SHP77 treated with DMSO at 0.1 percent for 48 hours (cell line): ENCODE results near the gene MYO18A.

Experiments
- DNase-seq: peaks from one replicate; lab custom pipeline; 2025; lab: John Stamatoyannopoulos, UW

MYO18A gene

DNA sequence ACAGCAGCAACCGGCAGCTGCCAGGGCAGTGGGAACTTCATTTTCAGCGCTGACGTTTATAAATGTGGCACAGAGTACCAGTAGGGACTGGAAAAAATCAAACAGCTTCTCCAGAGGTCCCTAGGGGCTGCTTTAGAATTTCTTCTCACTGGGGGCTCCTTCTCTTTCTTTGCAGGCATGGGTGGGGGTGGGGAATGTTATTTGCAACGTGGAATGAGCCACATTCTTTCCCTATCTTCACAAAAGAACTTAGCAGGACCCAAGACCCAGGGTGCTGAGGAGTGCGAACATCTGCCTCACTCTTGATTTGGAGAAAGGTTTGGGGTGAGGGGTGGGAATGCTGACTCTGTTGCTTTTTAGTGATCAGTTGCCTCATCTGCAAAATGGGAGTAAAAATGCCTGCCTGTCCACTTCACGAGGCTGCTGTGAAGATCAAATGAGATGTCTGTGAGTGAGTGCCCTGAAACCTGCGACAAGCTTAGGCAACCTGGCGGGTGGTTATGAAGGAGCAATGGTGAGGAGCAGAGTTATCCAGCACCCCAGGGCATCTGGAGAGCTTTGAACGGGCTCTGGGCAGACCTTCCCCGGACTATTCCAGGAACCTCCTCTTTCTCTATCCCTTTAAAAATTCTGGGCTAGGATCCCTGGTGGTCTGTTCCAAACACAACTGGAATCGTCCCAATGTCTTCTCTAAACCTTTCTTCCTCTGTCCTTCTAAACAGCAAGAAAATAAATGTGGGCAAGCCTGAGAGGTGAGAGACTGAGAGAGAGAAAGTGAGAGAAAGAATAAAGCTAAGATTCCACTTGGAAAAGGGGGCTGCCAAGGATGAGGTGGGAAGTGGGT lies 148.0 kb downstream of the MYO18A start:
- DNase-seq, result no peak

DNA sequence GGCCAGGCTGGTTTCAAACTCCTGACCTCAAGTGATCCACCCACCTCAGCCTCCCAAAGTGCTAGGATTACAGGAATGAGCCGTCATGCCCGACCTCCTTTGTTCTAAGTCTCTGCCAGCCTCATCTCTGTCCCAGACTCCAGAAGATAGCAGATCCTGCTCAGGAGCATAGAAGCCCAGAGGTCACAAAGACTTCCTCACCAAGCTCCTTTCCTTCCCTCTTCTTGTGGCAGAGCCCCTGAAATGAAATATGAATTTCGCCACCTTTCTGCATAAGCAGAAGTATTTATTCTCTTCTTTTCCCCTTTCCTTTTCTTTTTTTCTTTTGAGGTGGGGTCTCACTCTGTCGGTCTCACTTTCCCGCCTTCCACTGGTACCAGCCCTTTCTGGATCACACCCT lies 148.7 kb downstream of the MYO18A start:
- no peak for DNase-seq

DNA sequence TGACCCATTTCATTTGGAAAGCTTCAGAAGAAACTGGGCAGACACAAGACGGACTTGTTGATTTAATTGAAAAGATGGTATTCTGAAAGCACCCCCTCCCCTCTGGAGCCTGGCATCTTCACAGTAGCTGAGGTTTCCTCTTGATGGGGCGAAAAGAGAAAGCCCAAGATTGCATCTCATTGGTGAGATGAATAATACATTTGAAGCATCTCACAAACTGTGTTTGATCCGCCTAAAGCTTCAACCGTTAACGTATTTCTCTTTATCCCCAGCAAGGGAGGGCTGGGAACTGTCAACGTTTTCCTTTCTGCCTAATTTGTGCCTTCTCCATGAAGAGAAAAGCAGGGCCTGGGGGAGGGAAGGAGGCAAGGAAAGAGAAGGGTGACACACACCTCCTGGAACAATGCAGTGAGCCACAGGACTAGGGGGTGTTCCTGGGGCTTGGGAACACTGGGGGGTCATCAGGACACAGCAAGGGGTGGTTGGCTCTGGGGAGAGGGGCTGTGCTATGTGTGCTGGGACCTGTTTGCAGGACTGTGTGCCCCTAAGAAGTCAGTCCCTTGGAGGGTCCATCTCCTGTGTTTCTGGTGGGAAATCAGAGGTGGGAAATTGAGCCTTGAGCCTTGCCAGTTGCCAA lies 155.8 kb downstream of the MYO18A start:
- no peak for DNase-seq

DNA sequence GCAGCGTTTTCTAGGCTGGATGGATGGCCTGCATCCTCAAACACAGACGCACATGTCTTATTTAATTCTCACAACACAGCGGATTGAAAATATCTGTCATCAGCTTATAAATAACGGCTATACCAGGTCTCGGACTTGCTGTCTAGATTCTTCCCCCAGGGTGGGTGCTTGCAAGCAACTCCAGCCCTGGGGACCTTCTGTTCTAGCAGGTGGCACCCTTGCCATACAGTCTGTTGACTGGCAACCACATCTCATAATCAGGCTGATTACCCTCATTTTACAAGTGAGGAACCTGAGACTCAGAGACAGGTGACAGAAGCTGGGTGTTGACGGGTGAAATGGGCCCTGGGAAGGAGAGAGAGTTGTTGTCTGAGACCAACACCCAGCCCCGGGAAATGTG lies 158.1 kb downstream of the MYO18A start:
- DNase-seq, result no peak

DNA sequence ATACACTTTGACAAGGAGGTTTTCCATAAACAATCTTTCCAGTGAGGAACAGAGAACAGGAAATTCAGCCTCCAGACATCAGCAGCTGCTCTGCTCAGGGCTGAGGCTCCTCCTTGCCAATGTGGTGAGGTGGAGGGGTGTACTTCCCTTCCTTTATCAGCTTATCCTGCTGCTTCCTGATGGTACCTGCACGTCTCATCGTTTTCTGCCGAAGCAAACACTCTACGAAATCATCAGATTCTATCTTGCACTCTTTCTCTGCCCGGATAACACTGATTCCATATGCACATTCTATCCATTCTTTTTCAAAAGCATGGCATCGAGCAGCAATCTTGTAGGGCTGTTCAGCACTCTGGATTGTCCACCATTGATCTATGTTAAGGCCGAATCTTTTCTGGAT lies 159.0 kb downstream of the MYO18A start:
- no peak for DNase-seq
